ENCODE results near the gene MYH11.
"Not testable (repeated sequence)": the region's sequence is repeated elsewhere in the genome, so short reads cannot be mapped to it uniquely, and the experiment has no call there.

MYH11 gene

DNA sequence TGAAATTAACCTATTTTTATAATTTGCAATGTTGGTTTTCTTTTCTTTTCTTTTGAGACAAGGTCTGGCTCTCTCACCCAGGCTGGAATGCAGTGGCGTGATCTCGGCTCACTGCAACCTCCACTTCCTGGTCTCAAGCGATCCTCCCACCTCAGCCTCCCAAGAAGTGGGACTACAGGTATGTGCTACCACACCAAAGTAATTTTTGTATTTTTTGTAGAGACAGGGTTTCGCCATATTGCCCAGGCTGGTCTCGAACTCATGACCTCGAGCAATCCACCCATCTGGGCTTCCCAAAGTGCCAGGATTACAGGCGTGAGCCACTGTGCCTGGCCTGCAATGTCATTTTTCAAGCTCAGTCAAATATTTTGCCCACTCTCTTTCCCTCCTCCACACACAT is 36.0 kb downstream of the MYH11 start:
- DNase-seq (ENCODE audit: insufficient read length): no peak
- no peak for TF ChIP-seq POLR2AphosphoS5 (IDR thresholded peaks at IDR 0.05; ENCODE audit: low read depth, low read length)
- no peak for FAIRE-seq

DNA sequence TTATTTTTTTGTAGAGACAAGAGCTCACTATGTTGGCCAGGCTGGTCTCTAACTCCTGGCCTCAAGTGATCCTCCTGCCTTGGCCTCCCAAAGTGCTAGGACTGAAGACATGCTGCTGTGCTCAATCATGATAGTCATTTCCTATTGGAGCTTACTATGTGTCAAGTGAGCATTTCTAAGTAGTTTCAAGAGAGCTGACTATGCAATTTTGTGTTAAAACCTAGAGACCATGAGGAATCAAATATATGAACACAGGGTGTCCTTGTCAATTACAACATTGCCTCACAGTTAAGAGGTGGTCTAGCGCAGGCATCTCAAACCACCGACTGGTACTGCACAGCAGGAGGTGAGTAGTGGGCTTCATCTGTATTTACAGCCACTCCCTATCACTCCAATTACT is 37.8 kb downstream of the MYH11 start:
- no peak for DNase-seq (ENCODE audit: insufficient read length)
- no peak for FAIRE-seq
- TF ChIP-seq TAF1 (IDR thresholded peaks at IDR 0.05; ENCODE audit: borderline replicate concordance, low read depth, low read length) (no peak), POLR2AphosphoS5 (IDR thresholded peaks at IDR 0.05; ENCODE audit: low read depth, low read length) (no peak), POLR2A (IDR thresholded peaks at IDR 0.05; ENCODE audit: low read depth, low read length) (no peak)

DNA sequence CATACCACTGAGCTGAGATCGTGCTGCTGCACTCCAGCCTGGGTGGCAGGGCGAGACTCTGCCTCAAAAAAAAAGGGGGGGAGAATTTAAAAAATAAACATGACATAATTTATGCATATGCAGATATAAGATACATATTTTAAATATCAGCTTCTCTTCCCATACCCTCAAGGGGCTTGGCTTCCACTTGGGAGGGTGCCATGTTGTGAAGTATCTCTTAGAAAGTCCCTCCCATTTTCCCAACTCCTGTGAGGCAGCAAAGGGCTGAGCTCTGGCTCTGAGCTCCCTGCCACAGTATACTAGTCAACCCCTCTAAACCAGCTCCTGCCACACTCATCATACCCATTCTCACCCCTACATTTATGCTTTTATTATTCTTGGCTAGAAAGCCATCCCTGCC is 39.4 kb downstream of the MYH11 start:
- no peak for TF ChIP-seq POLR2A (IDR thresholded peaks at IDR 0.05; ENCODE audit: low read depth, low read length)
- no peak for TF ChIP-seq TAF1 (IDR thresholded peaks at IDR 0.05; ENCODE audit: borderline replicate concordance, low read depth, low read length)
- no peak for TF ChIP-seq POLR2AphosphoS5 (IDR thresholded peaks at IDR 0.05; ENCODE audit: low read depth, low read length)
- FAIRE-seq (no peak), DNase-seq (ENCODE audit: insufficient read length) (no peak)

DNA sequence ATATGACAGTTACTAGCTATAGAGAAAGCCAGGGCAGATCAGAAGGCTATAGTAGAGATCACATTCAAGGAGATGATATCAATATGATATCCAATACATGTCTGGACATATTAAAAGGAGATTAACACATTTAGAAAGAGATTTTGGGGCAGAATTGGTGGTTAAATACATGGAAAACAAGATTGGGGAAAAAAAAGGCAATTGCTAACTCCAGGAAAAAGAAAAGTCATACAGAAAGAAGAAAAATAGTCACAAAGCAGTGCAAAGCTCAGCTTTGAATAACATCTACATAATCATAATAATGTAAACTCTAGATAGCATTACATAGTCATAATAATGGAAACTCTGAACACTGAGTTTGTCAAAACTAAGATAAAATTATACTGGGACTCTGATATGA is 40.6 kb downstream of the MYH11 start:
- TF ChIP-seq POLR2A (IDR thresholded peaks at IDR 0.05; ENCODE audit: low read depth, low read length): no peak
- TF ChIP-seq TAF1 (IDR thresholded peaks at IDR 0.05; ENCODE audit: borderline replicate concordance, low read depth, low read length): no peak
- TF ChIP-seq POLR2AphosphoS5 (IDR thresholded peaks at IDR 0.05; ENCODE audit: low read depth, low read length): no peak
- FAIRE-seq (no peak), DNase-seq (ENCODE audit: insufficient read length) (no peak)

DNA sequence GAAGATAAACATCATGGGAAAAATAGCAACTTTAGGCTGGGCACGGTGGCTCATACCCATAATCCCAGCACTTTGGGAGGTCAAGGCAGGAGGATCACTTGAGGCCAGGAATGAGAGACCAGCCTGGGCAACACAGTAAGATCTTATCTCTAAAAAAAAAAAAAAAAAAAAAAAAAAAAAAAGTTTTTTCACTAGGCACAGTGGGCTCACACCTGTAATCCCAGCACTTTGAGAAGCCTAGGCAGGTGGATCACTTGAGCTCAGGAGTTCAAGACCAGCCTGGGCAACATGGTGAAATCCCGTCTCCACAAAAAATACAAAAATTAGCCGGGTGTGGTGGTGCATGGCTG is 44.5 kb downstream of the MYH11 start:
- not testable (repeated sequence) for DNase-seq (ENCODE audit: insufficient read length); FAIRE-seq

DNA sequence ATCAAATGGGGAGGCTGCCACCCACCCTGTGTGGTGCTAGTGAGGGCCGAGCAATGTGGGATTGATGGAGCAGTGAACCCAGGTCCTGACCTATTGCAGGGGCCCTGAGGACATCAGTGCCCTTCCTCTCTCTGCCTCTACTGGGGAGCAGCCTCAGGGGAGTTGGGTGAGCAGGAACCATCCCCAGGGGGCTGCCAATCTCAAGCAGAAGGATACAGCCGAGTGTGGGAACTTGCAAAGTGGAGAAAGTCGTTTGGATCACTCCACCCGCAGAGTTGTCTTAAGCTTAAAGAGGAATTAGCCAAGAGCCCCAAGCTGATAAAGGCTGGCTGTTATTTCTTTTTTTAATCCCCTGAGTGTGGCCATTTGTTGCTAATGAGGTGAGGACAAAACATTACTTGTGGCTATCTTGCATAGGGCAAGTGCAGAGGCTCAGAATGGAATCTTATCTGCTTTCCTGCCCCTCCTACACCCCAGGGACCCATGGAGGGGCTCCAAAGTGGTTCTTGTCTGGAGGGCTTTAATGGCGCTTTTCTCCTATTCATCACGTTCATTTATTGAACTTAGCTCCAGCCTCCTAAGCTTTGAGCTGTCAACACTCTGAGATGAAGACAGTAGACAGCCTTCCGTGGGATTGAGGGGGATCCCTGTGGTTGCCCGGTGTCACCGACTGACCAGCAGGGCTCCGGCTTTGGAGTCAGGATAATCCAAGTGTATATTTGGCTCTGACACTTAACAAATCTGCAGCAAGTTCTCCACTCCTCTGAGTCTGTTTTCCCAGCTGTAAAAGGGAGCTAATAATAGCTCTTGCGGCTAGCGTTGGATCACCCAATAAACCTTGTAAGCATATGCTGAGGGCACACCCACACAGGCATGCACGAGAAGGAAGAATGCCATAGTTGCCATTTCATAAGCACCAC is 45.1 kb downstream of the MYH11 start:
- no peak for FAIRE-seq
- TF ChIP-seq POLR2AphosphoS5 (IDR thresholded peaks at IDR 0.05; ENCODE audit: low read depth, low read length): no peak
- no peak for TF ChIP-seq TAF1 (IDR thresholded peaks at IDR 0.05; ENCODE audit: borderline replicate concordance, low read depth, low read length)
- no peak for TF ChIP-seq POLR2A (IDR thresholded peaks at IDR 0.05; ENCODE audit: low read depth, low read length)
- no peak for DNase-seq (ENCODE audit: insufficient read length)

DNA sequence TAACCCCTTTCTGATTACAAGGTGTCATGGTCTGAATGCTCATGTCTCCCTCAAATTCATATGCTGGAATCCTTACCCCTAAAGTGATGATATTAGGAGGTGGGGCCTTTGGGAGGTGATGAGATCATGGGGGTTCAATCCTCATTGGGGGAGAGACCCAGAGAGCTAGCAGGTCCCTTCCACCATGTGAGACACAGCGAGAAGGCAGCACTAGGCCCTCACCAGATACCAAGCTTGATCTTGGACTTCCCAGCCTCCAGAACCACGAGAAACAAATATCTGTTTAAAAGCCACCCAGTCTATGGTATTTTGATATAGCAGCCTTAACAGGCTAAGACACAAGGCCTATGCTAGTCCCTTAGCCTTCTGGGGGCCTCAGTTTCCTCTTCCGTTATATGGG is 45.9 kb downstream of the MYH11 start:
- FAIRE-seq (no peak), DNase-seq (ENCODE audit: insufficient read length) (no peak)
- TF ChIP-seq POLR2A (IDR thresholded peaks at IDR 0.05; ENCODE audit: low read depth, low read length): no peak
- TF ChIP-seq POLR2AphosphoS5 (IDR thresholded peaks at IDR 0.05; ENCODE audit: low read depth, low read length): no peak
- TF ChIP-seq TAF1 (IDR thresholded peaks at IDR 0.05; ENCODE audit: borderline replicate concordance, low read depth, low read length): no peak

DNA sequence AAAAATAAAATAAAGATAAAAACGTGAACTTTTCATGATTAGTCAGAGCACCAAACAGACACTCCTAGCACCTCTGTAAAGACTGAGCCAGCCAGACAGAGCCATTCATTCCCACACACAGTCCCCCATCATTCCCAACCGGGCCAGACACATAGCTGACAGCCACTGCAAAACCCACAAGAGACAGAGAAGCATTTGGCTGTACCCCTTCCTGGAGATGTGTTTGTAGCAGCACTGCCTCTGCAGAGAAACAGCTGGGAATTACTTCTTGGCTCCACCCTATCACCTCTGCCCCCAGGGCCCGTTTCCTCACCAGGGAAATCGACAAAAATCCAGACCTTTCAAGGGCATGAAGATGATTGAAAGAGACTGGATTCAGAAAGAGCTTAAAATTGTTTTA is 46.4 kb downstream of the MYH11 start:
- FAIRE-seq (no peak), DNase-seq (ENCODE audit: insufficient read length) (no peak)
- TF ChIP-seq POLR2AphosphoS5 (IDR thresholded peaks at IDR 0.05; ENCODE audit: low read depth, low read length) (no peak), TAF1 (IDR thresholded peaks at IDR 0.05; ENCODE audit: borderline replicate concordance, low read depth, low read length) (no peak), POLR2A (IDR thresholded peaks at IDR 0.05; ENCODE audit: low read depth, low read length) (no peak)

DNA sequence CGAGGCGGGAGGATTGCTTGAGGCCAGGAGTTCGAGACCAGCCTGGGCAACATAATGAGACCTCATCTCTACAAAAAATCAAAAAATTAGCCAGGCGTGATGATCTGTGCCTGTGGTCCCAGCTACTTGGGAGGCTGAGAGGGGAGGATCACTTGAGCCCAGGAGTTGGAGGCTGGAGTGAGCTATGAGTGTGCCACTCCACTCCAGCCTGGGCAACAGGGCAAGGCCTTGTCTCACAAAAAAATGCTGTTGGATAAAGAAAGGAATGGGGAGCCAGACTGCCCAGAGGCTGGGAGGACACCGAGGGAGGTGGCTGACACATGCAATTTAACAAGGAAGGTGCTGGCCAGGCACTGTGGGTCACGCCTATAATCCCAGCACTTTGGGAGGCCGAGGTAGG is 47.5 kb downstream of the MYH11 start:
- FAIRE-seq; DNase-seq (ENCODE audit: insufficient read length): not testable (repeated sequence)

DNA sequence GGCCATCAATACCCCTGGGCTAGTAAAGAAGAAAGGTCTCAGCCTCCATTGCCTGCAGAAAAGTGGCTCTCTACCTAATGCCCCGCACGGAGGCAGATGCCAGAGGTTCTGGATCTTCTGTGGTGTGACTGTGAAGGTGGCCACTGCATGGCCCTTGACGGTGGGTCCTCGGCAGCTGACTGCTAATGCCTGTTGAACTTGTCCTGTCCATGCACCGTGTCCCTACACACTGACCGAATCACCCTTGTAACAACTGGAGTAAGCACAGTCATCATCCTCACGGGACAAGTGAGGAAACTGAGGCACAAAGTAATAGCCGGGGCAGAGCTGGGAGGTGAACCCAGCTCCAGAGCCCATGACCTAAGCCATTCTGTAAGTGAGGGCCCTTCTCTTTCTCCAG is 48.8 kb downstream of the MYH11 start:
- FAIRE-seq: no peak
- no peak for TF ChIP-seq POLR2A (IDR thresholded peaks at IDR 0.05; ENCODE audit: low read depth, low read length)
- TF ChIP-seq POLR2AphosphoS5 (IDR thresholded peaks at IDR 0.05; ENCODE audit: low read depth, low read length): no peak
- TF ChIP-seq TAF1 (IDR thresholded peaks at IDR 0.05; ENCODE audit: borderline replicate concordance, low read depth, low read length): no peak

DNA sequence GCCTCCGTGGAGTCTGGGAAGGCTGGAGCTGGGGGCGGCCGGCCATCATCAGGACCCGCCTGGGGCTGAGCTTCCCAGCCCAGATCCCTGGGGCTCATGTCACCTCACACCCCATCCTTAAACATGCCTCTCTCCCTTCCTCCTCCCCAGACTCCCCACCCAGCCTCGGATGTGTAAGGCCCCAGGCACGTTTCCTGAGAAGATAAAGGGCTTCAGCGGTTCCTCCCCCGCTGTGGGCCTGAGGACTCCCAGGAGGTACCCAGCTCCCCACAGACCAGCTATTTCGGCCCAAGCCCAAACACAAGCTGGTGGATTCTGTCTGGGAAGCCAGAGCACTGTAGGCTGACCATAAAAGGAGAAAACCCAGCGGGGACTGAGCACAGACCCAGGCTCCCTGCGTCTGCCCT is 49.2 kb downstream of the MYH11 start:
- DNase-seq (ENCODE audit: insufficient read length): no peak
- FAIRE-seq: no peak
- no peak for TF ChIP-seq TAF1 (IDR thresholded peaks at IDR 0.05; ENCODE audit: borderline replicate concordance, low read depth, low read length)
- no peak for TF ChIP-seq POLR2AphosphoS5 (IDR thresholded peaks at IDR 0.05; ENCODE audit: low read depth, low read length)
- no peak for TF ChIP-seq POLR2A (IDR thresholded peaks at IDR 0.05; ENCODE audit: low read depth, low read length)

More for the DNA sequence above, 48.8 kb downstream of the MYH11 start:
- no peak for DNase-seq (ENCODE audit: insufficient read length)

DNA sequence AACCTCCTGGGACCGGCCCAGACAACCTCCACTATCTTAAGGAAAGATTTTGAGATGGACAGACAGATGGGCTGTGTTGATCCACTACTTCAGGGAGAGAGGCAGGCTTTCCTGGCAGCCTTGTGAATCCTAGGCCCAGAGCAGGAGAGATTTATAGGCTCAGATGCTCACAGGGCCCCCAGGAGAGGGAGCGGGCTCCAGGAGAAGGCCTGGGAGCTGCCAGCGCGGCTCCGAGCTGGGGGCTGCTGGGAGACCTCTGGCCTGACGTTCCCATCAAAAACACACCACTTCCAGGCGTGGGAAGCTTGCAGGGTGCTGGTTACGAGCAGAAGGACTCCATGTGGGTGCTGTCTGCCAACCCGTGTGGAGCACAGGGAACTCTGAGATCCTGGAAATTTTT is 53.2 kb downstream of the MYH11 start:
- FAIRE-seq (no peak), DNase-seq (ENCODE audit: insufficient read length) (no peak)
- TF ChIP-seq POLR2AphosphoS5 (IDR thresholded peaks at IDR 0.05; ENCODE audit: low read depth, low read length) (no peak), POLR2A (IDR thresholded peaks at IDR 0.05; ENCODE audit: low read depth, low read length) (no peak), TAF1 (IDR thresholded peaks at IDR 0.05; ENCODE audit: borderline replicate concordance, low read depth, low read length) (no peak)
